Hepatocyte (in vitro differentiated cells): Measurements from ENCODE around the gene OOSP3. TPM values are rescaled to one million over a fixed set of nuclear protein-coding genes. Genes with fewer than 3 reads are reported as not detected.

Experiments
- DNase-seq: peaks from one replicate; pipeline ENCODE4 v3.0.0-alpha.2; 2016; ENCODE audit warnings: low spot score
- H2AFZ ChIP-seq: fragments of 200-600 bp; sonication (generic); 2 replicates; pipeline ENCODE4 v1.6.0; 2016; ENCODE audit warnings: antibody characterized with exemption, mild to moderate bottlenecking
- H3K27ac ChIP-seq: fragments of 200-600 bp; sonication (generic); 2 replicates; pipeline ENCODE4 v1.5.1; 2016; ENCODE audit warnings: mild to moderate bottlenecking
- H3K27me3 ChIP-seq: fragments of 200-600 bp; sonication (generic); 2 replicates; pipeline ENCODE4 v1.6.1; 2016
- H3K36me3 ChIP-seq: fragments of 200-600 bp; sonication (generic); replicated peaks from 2 replicates; pipeline ENCODE4 v1.5.1; 2016; ENCODE audit warnings: low read depth; ENCODE audit not compliant: insufficient read depth
- H3K4me1 ChIP-seq: fragments of 200-600 bp; sonication (generic); 2 replicates; pipeline ENCODE4 v1.5.1; 2016; ENCODE audit warnings: mild to moderate bottlenecking, moderate library complexity; ENCODE audit not compliant: insufficient read depth
- H3K4me2 ChIP-seq: fragments of 200-600 bp; sonication (generic); 2 replicates; pipeline ENCODE4 v1.6.0; 2016
- H3K4me3 ChIP-seq: fragments of 200-600 bp; sonication (generic); 2 replicates; pipeline ENCODE4 v1.5.1; 2016; ENCODE audit warnings: mild to moderate bottlenecking
- H3K79me2 ChIP-seq: fragments of 200-600 bp; sonication (generic); 2 replicates; pipeline ENCODE4 v1.6.0; 2017; ENCODE audit warnings: mild to moderate bottlenecking
- H3K9me2 ChIP-seq: fragments of 200-600 bp; sonication (generic); replicated peaks from 2 replicates; pipeline ENCODE4 v1.6.0; 2017; ENCODE audit warnings: mild to moderate bottlenecking; ENCODE audit not compliant: insufficient read depth
- H3K9me3 ChIP-seq: fragments of 200-600 bp; sonication (generic); 2 replicates; pipeline ENCODE4 v1.5.1; 2016; ENCODE audit warnings: low read depth, mild to moderate bottlenecking
- H4K20me1 ChIP-seq: fragments of 200-600 bp; sonication (generic); 2 replicates; pipeline ENCODE4 v1.6.0; 2016; ENCODE audit warnings: mild to moderate bottlenecking; ENCODE audit not compliant: insufficient read depth, poor library complexity, severe bottlenecking
- EZH2 ChIP-seq: fragments of 200-600 bp; sonication (generic); IDR thresholded peaks from 2 replicates; pipeline ENCODE4 v1.6.1; 2016; ENCODE audit warnings: antibody characterized with exemption, mild to moderate bottlenecking, borderline replicate concordance
- EZH2phosphoT487 ChIP-seq: fragments of 200-600 bp; sonication (generic); IDR thresholded peaks from one replicate; pipeline ENCODE4 v1.6.1; 2018; ENCODE audit warnings: antibody characterized with exemption, mild to moderate bottlenecking, low read depth, moderate library complexity; ENCODE audit not compliant: unreplicated experiment, severe bottlenecking
- WGBS: methylation state at CpG from one replicate; pipeline ENCODE4 v1.1.6; 2016; ENCODE audit warnings: low lambda C conversion rate; ENCODE audit errors: missing lambda C conversion rate; 5-methylcytosine and 5-hydroxymethylcytosine counted together
- polyA plus RNA-seq: library from polyadenylated mRNA; unstranded; fragments of >200 nt; fragmentation: Nextera tagmentation; extraction: Ambion mirVana; gene quantifications from 2 replicates; pipeline ENCODE4 v1.2.1, GENCODE V29; 2016
- total RNA-seq: library from RNA; depleted of rRNA; stranded (reverse); fragments of >200 nt; gene quantifications from 2 replicates; pipeline ENCODE4 v1.2.3, GENCODE V29; 2014
- TF ChIP-seq, protein P1 (sequence below): fragments of 200-600 bp; sonication (generic); IDR thresholded peaks from 2 replicates; pipeline ENCODE4 v1.5.1; 2016; ENCODE audit warnings: antibody characterized with exemption, mild to moderate bottlenecking; ENCODE audit not compliant: poor library complexity

OOSP3 gene
- total and polyA plus RNA-seq, 2 experiments from 2014 or later: not detected

GRCh38 chr11:59841514-59841913 lies 37.1 kb upstream of the OOSP3 start:
- 94% methylated on average over 2 of the region's 2 CpGs for WGBS

GRCh38 chr11:59842316-59842715 lies 36.3 kb upstream of the OOSP3 start:
- H3K27ac ChIP-seq: no peak overlapping the region
- 90% methylated on average over 12 of the region's 12 CpGs for WGBS
- TF ChIP-seq EZH2phosphoT487: no peak
- TF ChIP-seq, protein P1, sequence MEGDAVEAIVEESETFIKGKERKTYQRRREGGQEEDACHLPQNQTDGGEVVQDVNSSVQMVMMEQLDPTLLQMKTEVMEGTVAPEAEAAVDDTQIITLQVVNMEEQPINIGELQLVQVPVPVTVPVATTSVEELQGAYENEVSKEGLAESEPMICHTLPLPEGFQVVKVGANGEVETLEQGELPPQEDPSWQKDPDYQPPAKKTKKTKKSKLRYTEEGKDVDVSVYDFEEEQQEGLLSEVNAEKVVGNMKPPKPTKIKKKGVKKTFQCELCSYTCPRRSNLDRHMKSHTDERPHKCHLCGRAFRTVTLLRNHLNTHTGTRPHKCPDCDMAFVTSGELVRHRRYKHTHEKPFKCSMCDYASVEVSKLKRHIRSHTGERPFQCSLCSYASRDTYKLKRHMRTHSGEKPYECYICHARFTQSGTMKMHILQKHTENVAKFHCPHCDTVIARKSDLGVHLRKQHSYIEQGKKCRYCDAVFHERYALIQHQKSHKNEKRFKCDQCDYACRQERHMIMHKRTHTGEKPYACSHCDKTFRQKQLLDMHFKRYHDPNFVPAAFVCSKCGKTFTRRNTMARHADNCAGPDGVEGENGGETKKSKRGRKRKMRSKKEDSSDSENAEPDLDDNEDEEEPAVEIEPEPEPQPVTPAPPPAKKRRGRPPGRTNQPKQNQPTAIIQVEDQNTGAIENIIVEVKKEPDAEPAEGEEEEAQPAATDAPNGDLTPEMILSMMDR: no peak
- no peak for TF ChIP-seq EZH2
- no peaks in the 10 kb centered on the region for H3K9me2 ChIP-seq
- no peak for DNase-seq
- H3K36me3 ChIP-seq: no peaks in the 10 kb centered on the region
- no peaks in the 10 kb centered on the region for H3K79me2 ChIP-seq
- H3K4me3 ChIP-seq: no peak overlapping the region
- no peaks in the 10 kb centered on the region for H3K27me3 ChIP-seq
- H3K4me1 ChIP-seq: peaks cover 4% of the 10 kb centered on the region
- no peaks in the 10 kb centered on the region for H4K20me1 ChIP-seq
- H3K4me2 ChIP-seq: no peak overlapping the region
- no peak overlapping the region for H2AFZ ChIP-seq
- H3K9me3 ChIP-seq: no peaks in the 10 kb centered on the region

More at GRCh38 chr11:59841514-59841913, 37.1 kb upstream of the OOSP3 start:
- Histone ChIP-seq H3K4me1 (peaks cover 4% of the 10 kb centered on the region), H3K36me3 (no peaks in the 10 kb centered on the region), H3K27ac (no peak overlapping the region), H3K4me3 (no peak overlapping the region), H3K27me3 (no peaks in the 10 kb centered on the region), H4K20me1 (no peaks in the 10 kb centered on the region), H3K79me2 (no peaks in the 10 kb centered on the region), H3K4me2 (no peak overlapping the region), H3K9me3 (no peaks in the 10 kb centered on the region), H3K9me2 (no peaks in the 10 kb centered on the region), H2AFZ (no peak overlapping the region)
- DNase-seq: no peak
- TF ChIP-seq, protein P1: no peak
- TF ChIP-seq EZH2 (no peak), EZH2phosphoT487 (no peak)

- Histone ChIP-seq H3K79me2 (no peaks in the 10 kb centered on the region), H3K27ac (no peak within 1 kb of the TSS), H3K4me2 (no peak within 1 kb of the TSS), H3K4me1 (peaks cover 10% of the 10 kb centered on the region), H3K27me3 (no peaks in the 10 kb centered on the region), H3K4me3 (no peak within 1 kb of the TSS), H3K9me2 (no peaks in the 10 kb centered on the region), H2AFZ (no peak within 1 kb of the TSS), H4K20me1 (no peaks in the 10 kb centered on the region), H3K36me3 (no peaks in the 10 kb centered on the region), H3K9me3 (no peaks in the 10 kb centered on the region)
- no peak for DNase-seq
- TF ChIP-seq, protein P1: no peak
- TF ChIP-seq EZH2phosphoT487: no peak
- no peak for TF ChIP-seq EZH2
- 74% methylated on average over 4 of the region's 4 CpGs for WGBS
Measured at GRCh38 chr11:59845399-59845798, 33.2 kb upstream of the OOSP3 start, which contains the start of gene CBLIF. Gene CBLIF (minus strand): TSS chr11:59845499. CDS start chr11:59845453, 46 bp downstream.

DNA sequence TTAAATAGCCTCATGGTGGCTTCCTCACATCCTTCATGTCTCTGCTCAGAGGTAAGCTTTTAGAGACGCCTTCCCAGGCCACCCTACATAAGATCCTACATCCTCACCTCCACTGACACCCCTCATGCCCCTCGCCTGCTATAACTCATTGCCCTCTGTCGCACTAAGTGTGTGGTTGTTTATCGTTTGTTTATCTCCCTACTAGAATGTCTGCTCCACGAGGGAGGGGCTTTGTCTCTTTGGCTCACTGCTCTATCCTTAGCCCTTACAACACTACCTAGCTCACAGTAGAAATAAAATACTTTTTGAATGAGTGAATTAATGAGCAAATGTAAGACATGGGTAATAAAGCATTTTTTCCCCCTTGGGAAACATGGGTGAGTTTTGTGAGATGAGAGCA lies 32.0 kb upstream of the OOSP3 start:
- Histone ChIP-seq H3K9me2 (no peaks in the 10 kb centered on the region), H3K4me3 (no peak overlapping the region), H3K27ac (no peak overlapping the region), H4K20me1 (no peaks in the 10 kb centered on the region), H3K4me1 (peaks cover 10% of the 10 kb centered on the region), H2AFZ (no peak overlapping the region), H3K79me2 (no peaks in the 10 kb centered on the region), H3K36me3 (no peaks in the 10 kb centered on the region), H3K4me2 (no peak overlapping the region), H3K9me3 (no peaks in the 10 kb centered on the region), H3K27me3 (no peaks in the 10 kb centered on the region)
- WGBS: 83% methylated on average over 5 of the region's 5 CpGs
- DNase-seq: no peak
- TF ChIP-seq, protein P1: no peak
- TF ChIP-seq EZH2phosphoT487 (no peak), EZH2 (no peak)
